ENCODE data around the gene CHI3L1.

CHI3L1 gene

DNA sequence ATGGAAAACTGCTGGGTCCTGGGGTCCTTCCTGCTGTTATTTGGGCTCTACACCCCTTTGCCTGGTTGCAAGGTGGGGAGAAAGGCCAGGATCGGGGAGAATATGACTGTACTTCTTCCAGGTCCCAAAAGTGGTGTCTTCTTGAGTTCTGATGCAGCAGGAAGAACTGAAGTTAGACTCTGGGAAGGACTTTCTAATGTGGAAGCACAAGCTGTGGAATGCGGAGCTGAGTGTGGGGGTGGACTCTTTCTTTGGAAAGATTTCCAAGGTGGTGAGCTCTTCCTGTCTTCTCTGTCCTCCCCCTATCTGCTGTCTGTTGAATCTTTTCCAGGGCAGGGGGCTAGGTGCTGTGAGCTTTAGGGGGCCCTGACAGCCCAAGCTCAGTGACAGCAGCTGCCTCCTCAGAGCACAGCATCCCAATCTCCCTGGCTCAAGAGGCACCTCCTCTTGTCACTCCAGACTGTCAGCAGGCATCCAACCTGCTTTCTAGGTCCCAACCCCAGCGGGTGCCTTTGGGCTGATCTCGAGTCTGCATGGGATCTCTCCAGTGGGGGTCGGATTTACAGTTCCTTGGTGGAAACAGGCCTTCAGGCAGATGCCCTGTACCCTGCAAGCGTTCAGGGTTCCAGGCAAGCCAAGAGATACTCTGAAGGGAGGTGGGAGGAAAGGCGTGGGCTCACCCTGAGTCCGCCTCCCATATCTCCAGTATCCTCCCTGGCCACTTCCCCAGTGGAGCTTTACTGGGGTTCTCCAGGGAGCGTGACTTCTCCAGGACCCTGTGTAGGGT lies 35.8 kb downstream of the CHI3L1 start:
- no peak for FAIRE-seq

DNA sequence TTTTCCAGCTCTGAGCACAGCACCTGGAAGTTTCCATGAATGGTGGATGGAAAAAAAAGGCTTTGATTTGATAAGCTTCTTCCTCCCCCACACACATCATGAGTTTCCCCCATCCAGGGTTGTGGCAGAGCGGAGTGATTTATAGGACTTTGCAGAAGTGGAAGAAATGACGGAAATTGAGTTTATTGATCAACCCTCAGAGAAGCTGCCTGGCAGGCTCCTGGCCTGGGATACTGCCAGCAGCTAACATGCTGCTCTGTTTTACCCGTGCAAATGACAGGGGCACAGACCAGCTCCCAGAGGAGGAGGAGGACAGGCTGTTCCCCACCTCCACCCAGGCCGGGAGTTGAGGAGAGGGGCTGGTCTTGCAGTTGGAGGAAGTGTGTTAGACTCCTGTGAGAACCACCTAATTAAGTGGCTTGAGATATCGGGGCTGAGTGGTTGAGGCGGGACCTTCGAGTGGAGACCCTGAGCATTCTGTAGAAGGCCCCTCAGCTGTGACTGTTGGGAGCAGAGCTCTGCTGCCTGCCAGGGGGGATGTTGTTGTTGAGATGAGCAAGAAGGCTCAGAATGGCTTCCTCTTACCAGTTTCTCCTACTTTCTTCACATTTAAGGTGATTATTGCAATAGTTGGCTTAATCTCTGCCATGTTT lies 37.2 kb downstream of the CHI3L1 start:
- no peak for FAIRE-seq

DNA sequence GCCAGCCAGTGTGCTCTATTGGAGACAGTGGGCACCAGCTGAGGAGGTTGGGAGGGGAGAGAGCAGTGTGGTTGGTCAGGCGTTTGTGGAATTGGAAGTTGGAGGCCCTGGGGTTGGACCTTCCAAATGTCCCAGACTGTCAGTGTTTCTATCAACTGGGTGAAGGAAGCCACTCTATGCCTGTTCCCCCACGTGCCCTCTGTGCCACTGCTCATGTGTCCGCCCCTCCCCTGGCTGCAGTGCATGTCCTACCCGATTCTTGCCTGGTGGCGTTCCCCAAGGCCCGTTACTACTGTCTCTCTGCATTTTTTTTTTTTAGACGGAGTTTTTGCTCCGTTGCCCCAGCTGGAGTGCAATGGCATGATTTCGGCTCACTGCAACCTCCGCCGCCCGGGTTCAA lies 37.9 kb downstream of the CHI3L1 start:
- no peak for FAIRE-seq

DNA sequence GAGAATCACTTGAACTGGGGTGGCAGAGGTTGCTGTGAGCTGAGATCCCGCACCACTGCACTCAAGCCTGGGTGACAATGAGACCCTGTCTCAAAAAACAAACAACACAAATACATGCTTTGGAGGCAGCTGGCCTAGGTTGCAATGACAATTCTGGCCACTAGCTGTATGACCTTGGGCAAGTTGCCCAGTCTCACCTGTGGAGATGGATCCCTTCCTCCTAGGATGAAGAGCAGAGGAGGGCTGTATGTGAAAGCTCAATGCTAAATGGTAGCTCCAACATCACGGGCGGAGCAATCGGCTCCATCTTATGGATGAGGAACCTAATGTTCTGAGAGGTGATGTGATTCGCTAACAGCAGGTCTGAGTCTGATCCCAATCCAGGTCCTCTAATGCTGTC lies 38.4 kb downstream of the CHI3L1 start:
- no peak for FAIRE-seq

DNA sequence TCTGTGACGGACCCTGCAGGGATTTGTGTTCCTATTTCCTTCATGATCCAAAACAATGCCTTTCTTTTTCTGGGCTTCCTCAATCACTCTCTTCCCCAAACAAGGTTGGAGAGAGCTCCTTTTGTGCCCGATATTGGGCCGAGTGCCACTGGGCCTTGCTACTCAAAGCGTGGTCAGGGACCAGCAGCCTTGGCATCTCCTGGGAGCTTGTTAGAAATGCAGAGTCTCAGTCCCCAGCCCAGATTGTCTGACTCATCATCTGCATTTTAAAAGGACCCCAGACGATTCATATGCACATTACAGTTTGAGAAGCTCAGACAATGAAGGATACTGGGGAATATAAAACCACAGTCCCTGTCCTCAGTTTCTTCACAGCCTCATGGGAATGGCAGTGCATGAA lies 39.1 kb downstream of the CHI3L1 start:
- no peak for FAIRE-seq

DNA sequence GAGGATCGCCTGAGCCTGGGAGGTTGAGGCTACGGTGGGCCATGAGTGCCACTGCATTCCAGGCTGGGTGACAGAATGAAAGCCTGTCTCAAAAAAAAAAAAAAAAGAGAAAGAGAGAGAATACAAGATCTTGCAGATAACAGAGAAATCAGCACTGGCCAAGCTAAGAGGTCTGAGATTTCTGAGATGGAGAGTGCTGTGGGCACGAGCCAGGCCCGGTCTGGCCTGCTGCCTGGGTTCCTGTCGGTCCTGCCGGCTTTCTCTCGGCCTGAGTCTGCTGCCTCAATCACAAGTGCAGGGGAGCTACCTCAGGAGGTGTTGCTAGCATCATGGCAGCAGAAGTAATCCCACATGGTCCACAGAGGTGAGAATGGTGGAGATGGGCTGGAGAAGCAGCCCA lies 40.0 kb downstream of the CHI3L1 start:
- FAIRE-seq = no peak

DNA sequence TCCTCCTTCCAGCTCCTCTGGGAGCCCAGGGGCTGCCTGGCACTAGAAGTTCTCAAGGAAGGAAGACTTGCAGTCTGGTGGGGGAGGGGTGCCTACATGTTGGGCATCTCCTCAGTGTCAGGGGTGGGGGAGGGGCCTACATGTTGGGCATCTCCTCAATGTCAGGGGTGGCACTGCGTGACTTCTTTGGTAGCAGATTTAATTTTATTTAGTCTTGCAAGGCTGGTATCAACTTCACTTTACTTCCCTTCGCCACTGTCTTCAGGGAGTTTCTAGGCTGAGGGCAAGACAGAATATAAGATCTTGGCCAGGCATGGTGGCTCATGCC lies 40.5 kb downstream of the CHI3L1 start:
- no peak for FAIRE-seq

DNA sequence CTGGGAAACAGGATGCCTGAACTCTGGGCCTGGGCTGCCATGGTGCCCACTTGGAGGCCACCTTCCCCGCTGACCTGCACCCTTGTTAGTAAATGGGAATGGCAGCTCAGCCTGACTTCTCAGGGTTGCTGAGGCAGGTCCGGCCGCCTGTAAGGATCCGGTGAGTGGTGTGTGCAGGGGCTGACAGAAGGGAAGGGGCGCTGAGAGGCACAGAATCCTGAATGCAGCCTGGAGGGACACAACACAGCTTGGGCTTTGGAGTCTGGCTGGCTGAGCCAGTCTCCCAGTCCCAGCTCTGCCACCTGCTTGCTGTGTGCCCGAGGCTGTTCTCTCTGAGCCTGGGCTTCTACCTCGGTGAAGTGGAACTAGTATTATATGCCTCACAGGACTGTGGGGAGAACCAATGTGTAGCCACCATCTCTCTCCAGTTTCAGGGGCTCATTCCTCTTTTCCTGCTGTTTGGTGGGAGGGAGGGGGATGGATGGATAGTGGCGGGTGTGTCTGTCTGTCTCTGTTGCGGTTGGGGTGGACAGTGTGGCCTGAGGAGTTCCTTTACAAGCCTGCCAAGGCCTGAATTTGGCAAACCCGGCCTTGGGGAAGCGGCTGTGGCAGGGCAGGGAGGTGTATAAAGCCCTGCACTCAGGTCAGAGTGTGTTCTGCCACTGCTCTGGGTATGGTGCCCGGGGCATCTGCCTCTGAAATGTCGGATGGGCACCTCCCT lies 41.0 kb downstream of the CHI3L1 start:
- FAIRE-seq = no peak

DNA sequence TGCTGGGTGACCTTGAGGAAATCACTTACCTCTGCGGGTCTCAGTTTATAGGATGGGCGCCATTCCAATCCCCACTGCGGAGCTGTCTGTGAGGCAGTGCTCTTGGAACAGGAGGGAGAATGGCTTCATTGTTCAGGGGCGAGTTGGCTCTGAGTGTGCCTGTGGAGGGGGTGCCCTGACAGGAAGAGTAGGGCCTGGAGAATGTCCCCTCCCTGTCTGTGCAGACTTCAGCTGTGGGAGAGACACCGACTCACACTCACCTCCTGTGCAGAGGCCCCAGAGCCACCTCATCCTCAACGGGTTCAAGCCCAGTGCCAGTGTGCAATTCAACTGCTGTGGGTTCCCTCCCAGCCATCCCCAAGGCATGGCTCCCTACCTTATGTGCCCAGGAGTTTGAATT lies 41.8 kb downstream of the CHI3L1 start:
- FAIRE-seq = no peak

DNA sequence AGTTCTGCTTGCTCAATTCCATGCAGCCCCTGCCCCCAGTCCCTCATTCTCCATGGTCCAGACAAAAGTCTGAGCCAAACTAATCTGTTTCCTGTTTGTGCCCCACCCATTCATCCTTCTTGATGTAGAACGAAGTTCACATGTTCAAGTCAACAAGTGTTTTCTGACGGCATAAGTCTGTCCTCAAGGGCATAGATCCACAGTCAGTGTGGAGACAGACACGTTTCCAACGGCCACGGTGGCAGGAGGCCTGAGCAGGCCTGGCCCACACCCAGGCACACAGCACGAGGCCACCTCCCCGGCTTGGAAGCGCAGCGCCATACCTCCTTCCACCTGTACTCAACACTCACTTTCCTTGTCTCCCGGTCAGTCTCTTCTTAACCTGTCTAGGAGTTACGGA lies 42.9 kb downstream of the CHI3L1 start:
- FAIRE-seq = no peak

DNA sequence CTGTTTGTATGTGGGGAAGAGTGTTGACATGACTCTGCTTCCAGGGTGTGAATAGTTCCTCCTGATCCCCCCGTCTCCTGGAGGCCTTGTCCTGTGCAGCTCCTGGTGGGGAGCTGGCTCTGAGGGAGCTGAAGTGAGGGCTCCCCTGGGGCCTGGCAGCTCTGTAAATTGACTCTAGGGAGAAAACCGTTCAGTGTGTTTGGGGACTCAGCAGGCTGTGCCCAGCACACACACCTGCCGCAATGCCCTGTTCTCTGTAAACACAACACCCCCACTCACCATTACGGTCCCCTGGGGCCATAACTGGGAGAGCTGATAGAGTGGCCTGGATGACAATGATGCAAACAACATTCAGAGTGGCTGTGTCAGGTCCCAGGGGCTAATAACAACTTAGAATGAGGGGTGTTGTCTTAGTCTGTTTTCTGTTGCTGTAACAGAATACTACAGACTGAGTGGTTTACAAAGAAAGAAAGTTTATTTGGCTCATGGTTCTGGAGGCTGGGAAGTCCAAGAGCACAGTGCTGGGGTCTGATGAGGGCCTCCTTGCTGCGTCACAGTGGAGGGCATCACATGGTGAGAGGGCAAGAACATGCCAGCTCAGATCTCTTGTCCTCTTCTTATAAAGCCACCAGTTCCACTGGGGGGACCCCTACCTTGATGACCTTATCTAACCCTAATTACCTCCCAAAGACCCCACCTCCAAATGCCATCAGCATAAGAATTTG lies 43.7 kb downstream of the CHI3L1 start:
- no peak for FAIRE-seq

DNA sequence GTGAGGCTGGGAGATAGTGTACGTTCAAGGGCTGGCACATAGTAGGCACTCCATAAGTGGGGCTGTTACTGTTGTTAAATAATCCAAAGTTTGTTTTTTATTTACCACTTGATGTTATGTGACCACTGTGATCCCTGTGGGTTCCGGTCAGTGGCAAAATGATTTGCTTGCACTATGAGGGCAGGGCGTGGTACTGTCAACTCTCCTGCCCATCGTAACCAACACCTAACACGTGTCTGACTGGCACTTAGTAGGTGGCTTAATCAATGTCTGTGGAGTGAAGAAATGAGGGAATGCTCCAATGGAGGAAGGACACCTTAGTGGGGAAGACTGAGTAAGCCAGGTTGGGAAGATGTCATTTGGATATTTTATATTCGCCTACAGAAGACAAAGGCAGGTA lies 44.4 kb downstream of the CHI3L1 start:
- FAIRE-seq = no peak

DNA sequence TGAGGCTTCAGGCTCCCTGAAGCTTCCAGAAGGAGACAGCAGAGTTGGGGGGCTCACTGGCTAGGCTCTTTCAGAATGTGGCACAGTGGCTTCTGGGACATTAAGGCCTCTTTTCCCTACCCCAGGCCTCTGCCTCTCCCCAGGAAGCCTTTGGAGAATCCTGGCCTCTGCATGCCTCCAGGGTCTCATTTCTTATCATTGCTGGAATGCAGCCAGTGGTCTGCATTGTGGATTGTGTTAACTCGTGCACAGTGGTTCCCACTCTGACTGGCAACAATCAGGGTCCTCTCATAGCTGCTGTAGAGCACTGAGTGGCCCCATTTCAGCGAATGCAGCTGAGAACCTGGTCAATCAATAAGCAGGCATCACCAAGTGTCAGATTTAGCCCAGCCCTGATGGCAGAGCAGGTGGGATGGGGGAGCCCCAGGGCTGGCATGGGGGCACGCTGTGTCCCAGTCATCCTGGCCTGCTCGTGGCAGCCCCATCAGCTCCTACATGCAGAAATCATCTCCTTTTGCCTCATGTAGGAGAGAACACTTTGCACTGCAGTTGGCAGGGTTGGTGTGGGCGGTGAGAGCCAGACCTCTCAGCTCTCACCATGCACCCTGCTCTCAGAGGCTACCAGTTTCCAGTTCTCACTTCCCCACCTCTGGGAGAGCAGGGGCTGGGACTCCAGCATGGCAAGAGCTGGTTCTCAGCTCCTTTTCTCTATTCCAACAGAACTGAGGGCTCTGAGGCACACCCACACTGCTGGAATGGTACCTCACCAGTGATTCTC lies 45.6 kb downstream of the CHI3L1 start:
- no peak for FAIRE-seq

DNA sequence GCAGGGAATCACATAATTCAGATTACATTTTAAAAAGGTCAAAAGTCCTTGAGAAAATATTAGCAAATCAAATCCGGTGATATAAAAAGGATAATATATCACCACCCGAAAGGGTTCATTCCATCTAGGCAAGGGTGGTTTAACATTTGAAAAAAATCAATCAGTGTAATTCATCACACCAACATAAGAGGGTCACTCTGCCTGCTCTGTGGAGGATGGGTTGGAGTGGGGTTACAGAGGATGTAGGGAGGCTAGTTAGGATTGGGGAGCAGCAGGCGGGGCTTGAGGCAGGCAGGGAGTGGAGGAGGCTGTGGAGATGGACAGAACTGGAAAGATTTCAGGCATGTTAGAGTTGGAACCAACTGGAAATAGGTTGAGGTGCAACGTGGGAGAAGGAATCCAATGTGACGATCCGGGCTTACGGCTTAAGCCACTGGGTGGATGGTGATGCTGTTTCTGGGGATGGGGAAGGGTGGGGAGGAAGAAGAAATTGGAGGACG lies 46.5 kb downstream of the CHI3L1 start:
- FAIRE-seq = no peak

DNA sequence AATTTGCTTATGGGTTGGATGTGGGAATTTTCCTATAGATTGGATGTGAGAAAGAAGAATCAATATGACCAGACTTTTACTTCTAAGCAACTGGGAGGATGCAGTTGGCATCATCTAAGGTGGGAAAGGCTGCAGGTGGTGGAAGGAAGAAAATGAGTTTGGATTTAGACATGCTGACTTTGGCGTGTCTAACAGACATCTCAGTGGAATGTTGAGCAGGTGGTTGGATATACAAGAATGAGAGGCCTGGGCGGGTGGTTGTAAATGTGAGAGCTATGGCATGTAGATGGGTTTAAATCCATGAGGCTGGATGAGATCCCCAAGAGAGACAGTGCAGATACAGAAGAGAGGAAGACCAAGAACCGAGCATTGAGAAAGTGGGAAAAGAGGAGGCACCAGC lies 48.4 kb downstream of the CHI3L1 start:
- FAIRE-seq = no peak

DNA sequence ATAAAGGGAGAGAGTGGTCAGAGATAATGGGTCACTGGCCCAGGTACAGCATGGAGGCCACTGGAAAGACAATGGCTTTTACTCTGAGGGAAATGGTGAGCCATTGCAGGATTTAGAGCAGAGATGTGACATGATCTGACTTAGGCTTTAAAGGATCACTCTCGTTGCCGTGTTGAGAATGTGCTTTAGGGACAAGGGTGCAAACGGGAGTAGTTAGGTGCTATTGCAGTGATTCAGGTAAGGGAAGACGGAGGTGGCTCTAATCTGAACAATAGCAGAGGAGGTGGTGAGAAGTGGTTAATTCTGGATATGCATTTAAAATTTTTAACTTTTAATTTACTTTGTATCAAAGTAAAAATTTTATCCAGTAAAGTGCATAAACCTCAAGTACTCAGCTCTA lies 49.2 kb downstream of the CHI3L1 start:
- no peak for FAIRE-seq

DNA sequence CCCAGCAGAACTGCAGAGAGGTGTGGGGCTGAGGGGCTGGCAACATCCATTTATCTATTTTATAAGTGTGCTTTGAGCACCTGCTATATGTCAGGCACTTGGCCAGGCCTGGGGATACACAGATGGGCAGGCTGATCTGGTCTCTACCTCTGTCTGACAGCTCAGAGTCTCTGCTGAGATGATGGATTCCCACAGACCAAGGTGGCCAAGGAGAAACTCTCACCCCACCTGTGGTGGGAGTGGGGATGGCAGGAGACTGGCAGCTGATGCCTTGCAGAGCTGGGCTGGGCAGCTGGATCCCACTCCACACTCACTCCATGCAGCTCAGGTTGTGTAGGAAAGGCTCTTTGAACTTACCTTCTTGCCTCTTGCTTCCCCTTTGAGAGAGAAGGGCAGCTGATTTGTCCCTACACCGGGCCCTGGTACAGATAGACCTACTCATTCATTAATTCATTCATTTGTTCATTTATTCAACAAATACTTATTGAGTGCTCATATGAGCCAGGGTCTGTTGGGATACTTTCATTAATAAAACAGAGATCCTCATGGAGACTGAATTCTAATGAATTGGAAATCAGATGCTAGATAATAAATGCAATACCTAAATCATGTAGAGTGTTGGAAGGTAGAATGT lies 50.0 kb downstream of the CHI3L1 start:
- no peak for FAIRE-seq

DNA sequence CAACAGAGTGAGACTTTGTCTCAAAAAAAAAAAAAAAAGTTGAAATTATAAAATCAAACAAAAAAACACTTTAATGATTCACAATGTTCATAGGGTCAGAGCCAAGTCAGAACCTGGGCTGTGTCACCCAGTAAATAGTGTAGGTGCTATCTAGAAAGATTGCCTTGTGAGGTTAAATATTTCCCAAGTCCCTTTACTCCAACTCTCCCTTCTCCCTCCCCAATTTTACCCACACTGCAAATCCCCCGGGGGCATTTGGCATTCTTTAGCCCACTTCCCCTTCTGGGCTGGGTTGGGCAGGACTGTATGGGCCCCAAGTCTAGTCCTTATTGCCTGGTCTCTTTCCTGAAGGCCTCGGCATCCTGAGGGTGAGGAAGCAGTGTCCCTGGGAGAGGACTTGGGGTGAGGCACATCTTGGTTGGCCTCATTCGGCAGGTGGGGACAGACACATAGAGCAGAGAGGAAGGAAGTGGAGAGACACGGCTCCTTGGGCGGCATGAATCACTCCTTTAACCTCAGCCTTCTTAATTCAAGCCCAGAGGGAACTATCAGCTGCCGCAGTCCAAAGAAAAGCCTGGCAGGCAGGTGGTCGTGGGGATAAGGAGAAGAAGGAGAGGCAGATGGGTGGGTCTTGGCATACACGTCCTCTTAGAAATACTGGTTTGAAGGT lies 50.7 kb downstream of the CHI3L1 start:
- no peak for FAIRE-seq

DNA sequence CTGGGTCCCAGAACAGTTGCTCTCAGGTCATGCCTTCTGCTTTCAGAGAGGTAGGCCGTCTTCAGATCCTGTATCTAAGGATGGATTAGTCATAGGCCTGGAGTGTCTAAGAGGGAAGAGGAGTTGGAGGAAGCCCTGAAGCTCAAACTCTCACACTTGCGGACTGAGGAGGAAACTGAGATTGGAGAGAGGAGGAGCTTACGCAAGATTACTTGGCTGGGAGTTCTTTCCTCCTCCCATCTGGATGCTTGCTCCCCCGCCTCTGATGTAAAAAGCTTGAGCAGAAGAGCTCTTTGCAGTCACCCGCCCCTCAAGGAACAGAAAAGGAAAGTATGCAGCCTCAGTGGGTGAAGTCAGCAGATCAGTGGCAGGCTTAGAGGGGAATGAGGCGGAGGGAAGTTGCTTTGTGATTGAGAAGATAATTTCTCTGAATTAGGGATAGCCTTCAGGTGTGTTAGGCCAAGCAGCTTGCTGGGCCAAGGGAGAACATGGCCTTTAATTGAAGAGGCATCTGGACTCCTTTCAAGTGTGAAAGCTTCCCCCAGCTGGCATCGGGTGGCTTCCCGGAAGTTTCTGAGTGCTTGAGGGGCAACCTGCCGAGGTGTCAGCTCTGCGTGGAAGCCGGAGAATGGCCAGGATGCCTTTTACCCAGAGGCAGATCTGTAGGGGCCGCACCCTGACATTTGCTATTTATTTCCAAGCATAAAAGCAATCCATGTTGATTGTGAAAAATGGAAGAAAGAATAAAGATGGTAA lies 52.4 kb downstream of the CHI3L1 start:
- FAIRE-seq = no peak

DNA sequence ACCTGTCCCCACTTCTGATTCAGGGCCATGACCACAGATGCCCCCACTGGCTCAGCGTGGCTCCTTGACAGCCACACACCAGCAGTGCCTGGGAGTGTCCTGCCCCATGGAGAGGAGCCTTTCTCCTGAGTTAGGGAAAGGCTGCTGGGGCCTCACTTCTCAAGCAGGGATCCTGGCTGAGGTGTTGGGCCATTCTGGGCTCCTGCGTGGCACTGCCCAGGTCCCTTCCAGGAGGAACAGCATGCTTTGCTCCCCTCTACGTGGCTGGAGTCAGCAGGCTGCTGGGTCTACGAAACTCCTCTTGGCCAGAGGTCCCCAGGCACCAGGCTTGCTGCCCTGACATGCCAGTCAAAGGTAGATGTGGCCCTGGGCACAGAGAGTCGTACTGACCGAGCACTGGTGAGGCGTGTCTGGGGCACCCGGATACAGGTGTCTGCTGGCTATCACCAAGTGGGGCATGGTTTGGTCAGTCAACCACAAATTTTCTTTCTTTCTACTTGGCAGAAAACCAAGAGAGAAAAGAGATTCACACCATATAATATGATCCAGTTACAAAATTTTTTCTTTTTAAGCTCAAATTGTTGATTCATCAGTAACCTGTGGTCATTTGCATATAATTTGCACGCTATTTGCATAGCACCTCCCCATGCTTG lies 54.8 kb downstream of the CHI3L1 start:
- FAIRE-seq = no peak
